GM12878 (cell line): ENCODE results near the gene SVIL. TPM values are rescaled to one million over a fixed set of nuclear protein-coding genes. Genes with fewer than 3 reads are reported as not detected.

Experiments
- ATAC-seq: fragments of 200-7000 bp; cut with Tn5 transposase; 3 replicates; pipeline ENCODE4 v1.9.1; 2020; ENCODE audit warnings: mild to moderate bottlenecking, moderate library complexity
- BruUV-seq: library from RNA; stranded (reverse); fragments of 400-500 nt; replicated peaks from 2 replicates; lab custom pipeline; 2021; lab: Mats Ljungman, UMichigan
- CTCF ChIA-PET: fragments of 300-600 bp; sonication (Branson Sonifier 250); formaldehyde crosslinking; extraction: SDS; loops from one replicate; lab custom pipeline; 2021; ENCODE audit warnings: inconsistent platforms; lab: Yijun Ruan, JAX
- POLR2A ChIA-PET: fragments of 350-600 bp; formaldehyde crosslinking; extraction: SDS; loops from one replicate; lab custom pipeline; 2021; ENCODE audit warnings: inconsistent platforms; lab: Charles Lee
- RAD21 ChIA-PET: fragments of 300-600 bp; sonication (Branson Sonifier 250); formaldehyde crosslinking; loops from one replicate; lab custom pipeline; 2023; ENCODE audit warnings: antibody characterized with exemption; ENCODE audit not compliant: unreplicated experiment; lab: Charles Lee
- SMC1A ChIA-PET: fragments of 300-600 bp; sonication (Branson Sonifier 250); formaldehyde crosslinking; loops from one replicate; lab custom pipeline; 2023; ENCODE audit not compliant: unreplicated experiment, uncharacterized antibody; lab: Charles Lee
- DNase-seq: peaks from one replicate; pipeline ENCODE4 v3.0.0-alpha.2; 2011; ENCODE audit warnings: low read depth, low spot score
- FAIRE-seq: peaks from 3 replicates; lab custom pipeline; 2011; peaks lifted over from hg19 to GRCh38; lab: Jason Lieb, UNC
- H2AFZ ChIP-seq: 2 replicates; pipeline ENCODE4 v1.6.0; 2011; ENCODE audit warnings: low read depth, low read length, control low read depth; ENCODE audit not compliant: control insufficient read depth
- H3K27ac ChIP-seq: 2 replicates; pipeline ENCODE4 v1.5.1; 2011; ENCODE audit warnings: control low read depth; ENCODE audit not compliant: control insufficient read depth, insufficient read depth
- H3K27me3 ChIP-seq, 2 experiments: replicated peaks in 1 of 2; 2 replicates each; pipeline versions ENCODE4 v1.6.0 to v1.6.1; 2011; ENCODE audit warnings: low read length in 1 of 2; ENCODE audit not compliant: control insufficient read depth in 2 of 2, insufficient read depth in 2 of 2
- H3K36me3 ChIP-seq, 2 experiments: 2 replicates each; pipeline ENCODE4 v1.5.1; 2011; ENCODE audit warnings: low read length in 1 of 2; ENCODE audit not compliant: control insufficient read depth in 2 of 2, insufficient read depth in 2 of 2
- H3K4me1 ChIP-seq: 2 replicates; pipeline ENCODE4 v1.6.1; 2011; ENCODE audit warnings: mild to moderate bottlenecking, low read length, moderate library complexity, mixed read lengths; ENCODE audit not compliant: control insufficient read depth, insufficient read depth
- H3K4me2 ChIP-seq: 2 replicates; pipeline ENCODE4 v1.6.0; 2011; ENCODE audit warnings: control low read depth; ENCODE audit not compliant: control insufficient read depth, insufficient read depth
- H3K4me3 ChIP-seq: fragments of 200-600 bp; sonication (generic); 2 replicates; pipeline ENCODE4 v1.5.1; 2016
- H3K79me2 ChIP-seq: 2 replicates; pipeline ENCODE4 v1.6.0; 2011; ENCODE audit warnings: low read length; ENCODE audit not compliant: control insufficient read depth, insufficient read depth
- H3K9ac ChIP-seq: 2 replicates; pipeline ENCODE4 v1.8.0; 2011; ENCODE audit warnings: low read length, control low read depth, mixed read lengths; ENCODE audit not compliant: control insufficient read depth, insufficient read depth
- H3K9me3 ChIP-seq: replicated peaks from 3 replicates; pipeline ENCODE4 v1.5.1; 2011; ENCODE audit warnings: mild to moderate bottlenecking, low read length; ENCODE audit not compliant: control insufficient read depth, insufficient read depth
- H4K20me1 ChIP-seq: 2 replicates; pipeline ENCODE4 v1.6.0; 2011; ENCODE audit not compliant: control insufficient read depth, insufficient read depth
- BACH1 ChIP-seq: fragments of 450-650 bp; IDR thresholded peaks from 2 replicates; pipeline ENCODE4 v1.6.1; 2017; ENCODE audit warnings: mild to moderate bottlenecking, borderline replicate concordance
- CBX3 ChIP-seq: fragments of 200-600 bp; sonication (generic); IDR thresholded peaks from 2 replicates; pipeline ENCODE4 v1.6.1; 2016; ENCODE audit warnings: low read depth, borderline replicate concordance
- CHD1 ChIP-seq: IDR thresholded peaks from 2 replicates; pipeline ENCODE4 v1.6.1; 2012; ENCODE audit warnings: low read depth, low read length, improper control_type of control experiment
- EZH2 ChIP-seq: IDR thresholded peaks from 2 replicates; pipeline ENCODE4 v1.6.1; 2012; ENCODE audit warnings: low read depth, mild to moderate bottlenecking, control low read depth, inconsistent platforms, low read length, borderline replicate concordance; ENCODE audit not compliant: control insufficient read depth
- HDAC6 ChIP-seq: fragments of 200-600 bp; sonication (generic); IDR thresholded peaks from one replicate; pipeline ENCODE4 v1.8.0; 2017; ENCODE audit warnings: antibody characterized with exemption; ENCODE audit not compliant: unreplicated experiment
- NR2C1 ChIP-seq: fragments of 450-650 bp; IDR thresholded peaks from 2 replicates; pipeline ENCODE4 v1.6.1; 2017; ENCODE audit warnings: antibody characterized with exemption, mild to moderate bottlenecking, moderate library complexity
- NR2C2 ChIP-seq: IDR thresholded peaks from 2 replicates; pipeline ENCODE4 v1.6.1; 2011; ENCODE audit warnings: borderline replicate concordance, low read depth; ENCODE audit not compliant: control insufficient read depth, insufficient read length
- NR2F1 ChIP-seq: fragments of 450-650 bp; conservative IDR thresholded peaks from 2 replicates; pipeline ENCODE4 v1.6.1; 2017; ENCODE audit warnings: mild to moderate bottlenecking
- RAD51 ChIP-seq: fragments of 450-650 bp; IDR thresholded peaks from 2 replicates; pipeline ENCODE4 v1.6.1; 2016; ENCODE audit warnings: moderate library complexity, mild to moderate bottlenecking, inconsistent platforms
- SMAD5 ChIP-seq: IDR thresholded peaks from 2 replicates; pipeline ENCODE4 v1.6.1; 2016; ENCODE audit warnings: antibody characterized with exemption, low read depth
- SREBF1 ChIP-seq: IDR thresholded peaks from 2 replicates; pipeline ENCODE4 v1.6.1; 2012; ENCODE audit warnings: mild to moderate bottlenecking, low read length
- SREBF2 ChIP-seq: IDR thresholded peaks from 2 replicates; pipeline ENCODE4 v1.6.1; 2012; ENCODE audit warnings: mild to moderate bottlenecking, low read length
- TCF3 ChIP-seq: IDR thresholded peaks from 2 replicates; pipeline ENCODE4 v1.6.1; 2012; ENCODE audit warnings: low read depth, mild to moderate bottlenecking, low read length, borderline replicate concordance; ENCODE audit not compliant: insufficient read depth
- TCF7 ChIP-seq: IDR thresholded peaks from 2 replicates; pipeline ENCODE4 v1.6.1; 2014; ENCODE audit warnings: antibody characterized with exemption, borderline replicate concordance
- ZNF274 ChIP-seq: IDR thresholded peaks from one replicate; pipeline ENCODE4 v1.8.0; 2011; ENCODE audit not compliant: insufficient read length, insufficient read depth
- ZNF592 ChIP-seq: fragments of 450-650 bp; IDR thresholded peaks from 2 replicates; pipeline ENCODE4 v1.6.1; 2017; ENCODE audit warnings: mild to moderate bottlenecking, moderate library complexity
- WGBS: methylation state at CpG from one replicate; pipeline ENCODE4 v1.1.6; 2016; ENCODE audit warnings: low lambda C conversion rate; ENCODE audit not compliant: insufficient replicate concordance, insufficient coverage; ENCODE audit errors: missing lambda C conversion rate; 5-methylcytosine and 5-hydroxymethylcytosine counted together
- in situ Hi-C: fragments of 300-500 bp; cut with MboI; formaldehyde crosslinking; loops from 9 replicates; pipeline ENCODE4 v1.14.3; 2018; ENCODE audit warnings: mixed read lengths
- intact Hi-C: fragments of 100-400 bp; cut with micrococcal nuclease; formaldehyde crosslinking; loops from one replicate; pipeline ENCODE4 v1.14.2; 2022; ENCODE audit not compliant: unreplicated experiment
- polyA plus RNA-seq, 11 experiments: library from polyadenylated mRNA; depleted of rRNA in 4 of 11; unstranded in 6 of 11; stranded (reverse) in 5 of 11; fragments of >200 nt; fragmentation: Nextera tagmentation in 4 of 11; fragmentation: Illumina TruSeq in 1 of 11; extraction: Ambion mirVana in 4 of 11; extraction: Trizol in 1 of 11; gene quantifications; 1 replicate in 1 of 11; 2 replicates in 10 of 11; pipeline versions ENCODE4 v1.2.1 to v1.2.3, GENCODE V29; 2011 to 2016; ENCODE audit warnings: inconsistent platforms in 2 of 11, missing spikeins in 2 of 11, low read depth in 1 of 11
- total RNA-seq, 4 experiments: library from RNA; depleted of rRNA in 3 of 4; stranded (reverse); fragments of >200 nt in 3 of 4; fragmentation: Illumina TruSeq in 1 of 4; extraction: Trizol in 1 of 4; gene quantifications; 2 replicates each; pipeline versions ENCODE4 v1.2.1 to v1.2.3, GENCODE V29; 2013 to 2021

The SVIL gene
- total and polyA plus RNA-seq, 10 of the 15 experiments (the other 5 are each of a cell fraction or from before 2014, with no cell fraction given): 0.22 to 1.9 (median 0.87) TPM

GRCh38 chr10:29628311-29628710 lies 6.5 kb downstream of the SVIL start:
- Histone ChIP-seq H3K27me3 (no peaks in the 10 kb centered on the region), H3K9ac (no peak overlapping the region), H3K9me3 (no peaks in the 10 kb centered on the region), H3K79me2 (no peaks in the 10 kb centered on the region), H2AFZ (no peak overlapping the region), H4K20me1 (no peaks in the 10 kb centered on the region), H3K36me3 (no peaks in the 10 kb centered on the region), H3K4me3 (no peak overlapping the region), H3K4me2 (no peak overlapping the region), H3K4me1 (no peaks in the 10 kb centered on the region), H3K27ac (no peak overlapping the region)
- CTCF ChIA-PET: interaction anchor here (0.9 kb wide), 2 partner anchors 27 to 37 kb away, joined by 3 read pairs; no protein-coding TSS in a partner anchor
- intact Hi-C loops (no loop called here), in situ Hi-C loops (no loop called here)
- SMC1A ChIA-PET: interaction anchor here (0.8 to 4.0 kb wide), 6 partner anchors 10 to 105 kb away, joined by 3 to 31 read pairs (median 4); no protein-coding TSS in a partner anchor
- DNase-seq (no peak), ATAC-seq (no peak), FAIRE-seq (no peak)
- 32% methylated on average over 5 of the region's 5 CpGs for WGBS
- TF ChIP-seq ZNF274 (no peak), RAD51 (no peak), EZH2 (no peak), SREBF2 (no peak), HDAC6 (no peak), SMAD5 (no peak), SREBF1 (no peak), BACH1 (no peak), NR2C2 (no peak), NR2F1 (no peak), CBX3 (no peak), TCF3 (no peak), NR2C1 (no peak), CHD1 (no peak), TCF7 (no peak), ZNF592 (no peak)
- no TSS peak for BruUV-seq
- POLR2A ChIA-PET: interaction anchor here (0.6 to 1.3 kb wide), 4 partner anchors 9 to 28 kb away, joined by 3 to 5 read pairs (median 4); no protein-coding TSS in a partner anchor
- RAD21 ChIA-PET: interaction anchor here (0.7 to 1.8 kb wide), 6 partner anchors 9 to 106 kb away, joined by 3 to 5 read pairs (median 4); no protein-coding TSS in a partner anchor
